ENCODE data around the gene MYH7B.

The MYH7B gene

DNA sequence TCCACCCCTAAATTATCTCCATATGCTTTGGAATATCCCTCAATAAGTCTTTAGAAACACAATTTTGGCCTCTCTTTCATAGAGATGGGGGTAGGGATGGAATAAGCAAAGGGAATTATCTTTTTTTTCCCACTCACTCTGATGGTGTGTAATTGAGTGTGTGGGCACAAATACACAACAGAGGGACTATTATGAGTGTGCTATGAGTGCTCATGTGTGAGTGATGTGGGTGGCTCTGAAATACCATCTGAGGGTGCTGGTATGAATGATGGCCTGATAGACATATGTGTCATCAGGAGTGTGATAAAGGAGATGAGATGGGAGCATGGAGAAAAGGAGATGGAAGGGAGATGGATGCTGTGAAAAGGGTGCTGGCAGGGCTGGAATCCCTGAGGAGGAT lies 35.6 kb upstream of the MYH7B start:
- H3K27ac ChIP-seq: no peak overlapping the region
- no peaks in the 10 kb centered on the region; the same call in 1 of the 2 replicates for H3K36me3 ChIP-seq
- DNase-seq: no peak

DNA sequence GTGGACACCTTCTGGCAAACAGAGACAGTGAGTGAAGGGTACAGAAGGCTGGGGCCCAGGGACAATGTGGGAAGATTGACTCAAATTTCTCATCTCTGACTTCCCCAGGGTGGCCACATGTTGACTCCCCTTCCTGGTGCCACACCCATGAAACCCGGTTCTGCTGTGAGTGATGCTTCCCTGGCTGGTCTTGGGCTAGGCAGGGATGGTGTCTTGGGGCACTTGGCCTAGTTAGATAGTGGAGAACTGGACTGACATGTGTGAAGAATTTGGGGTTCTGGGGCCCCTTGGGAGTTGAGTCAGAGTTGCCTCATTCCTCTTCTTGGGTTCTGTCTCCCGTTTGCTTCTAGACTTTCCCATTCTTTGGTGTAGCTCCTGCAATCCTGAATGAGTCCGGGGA lies 34.2 kb upstream of the MYH7B start:
- no peak for DNase-seq
- Histone ChIP-seq H3K4me3 (ENCODE audit: low read depth, low read length) (no peak overlapping the region), H3K27ac (no peak overlapping the region), H3K36me3 (no peaks in the 10 kb centered on the region; the same call in 1 of the 2 replicates), H3K9me3 (ENCODE audit: severe bottlenecking) (no peaks in the 10 kb centered on the region), H3K27me3 (ENCODE audit: insufficient read depth, low read depth, severe bottlenecking) (no peaks in the 10 kb centered on the region)
- TF ChIP-seq, protein P1, sequence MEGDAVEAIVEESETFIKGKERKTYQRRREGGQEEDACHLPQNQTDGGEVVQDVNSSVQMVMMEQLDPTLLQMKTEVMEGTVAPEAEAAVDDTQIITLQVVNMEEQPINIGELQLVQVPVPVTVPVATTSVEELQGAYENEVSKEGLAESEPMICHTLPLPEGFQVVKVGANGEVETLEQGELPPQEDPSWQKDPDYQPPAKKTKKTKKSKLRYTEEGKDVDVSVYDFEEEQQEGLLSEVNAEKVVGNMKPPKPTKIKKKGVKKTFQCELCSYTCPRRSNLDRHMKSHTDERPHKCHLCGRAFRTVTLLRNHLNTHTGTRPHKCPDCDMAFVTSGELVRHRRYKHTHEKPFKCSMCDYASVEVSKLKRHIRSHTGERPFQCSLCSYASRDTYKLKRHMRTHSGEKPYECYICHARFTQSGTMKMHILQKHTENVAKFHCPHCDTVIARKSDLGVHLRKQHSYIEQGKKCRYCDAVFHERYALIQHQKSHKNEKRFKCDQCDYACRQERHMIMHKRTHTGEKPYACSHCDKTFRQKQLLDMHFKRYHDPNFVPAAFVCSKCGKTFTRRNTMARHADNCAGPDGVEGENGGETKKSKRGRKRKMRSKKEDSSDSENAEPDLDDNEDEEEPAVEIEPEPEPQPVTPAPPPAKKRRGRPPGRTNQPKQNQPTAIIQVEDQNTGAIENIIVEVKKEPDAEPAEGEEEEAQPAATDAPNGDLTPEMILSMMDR (IDR thresholded peaks at IDR 0.05; ENCODE audit: low read depth, low read length): no peak

More for the DNA sequence above, 35.6 kb upstream of the MYH7B start:
- no peak overlapping the region for H3K4me3 ChIP-seq (ENCODE audit: low read depth, low read length)
- no peaks in the 10 kb centered on the region for H3K9me3 ChIP-seq (ENCODE audit: severe bottlenecking)
- no peaks in the 10 kb centered on the region for H3K27me3 ChIP-seq (ENCODE audit: insufficient read depth, low read depth, severe bottlenecking)
- TF ChIP-seq, protein P1 (IDR thresholded peaks at IDR 0.05; ENCODE audit: low read depth, low read length): no peak

DNA sequence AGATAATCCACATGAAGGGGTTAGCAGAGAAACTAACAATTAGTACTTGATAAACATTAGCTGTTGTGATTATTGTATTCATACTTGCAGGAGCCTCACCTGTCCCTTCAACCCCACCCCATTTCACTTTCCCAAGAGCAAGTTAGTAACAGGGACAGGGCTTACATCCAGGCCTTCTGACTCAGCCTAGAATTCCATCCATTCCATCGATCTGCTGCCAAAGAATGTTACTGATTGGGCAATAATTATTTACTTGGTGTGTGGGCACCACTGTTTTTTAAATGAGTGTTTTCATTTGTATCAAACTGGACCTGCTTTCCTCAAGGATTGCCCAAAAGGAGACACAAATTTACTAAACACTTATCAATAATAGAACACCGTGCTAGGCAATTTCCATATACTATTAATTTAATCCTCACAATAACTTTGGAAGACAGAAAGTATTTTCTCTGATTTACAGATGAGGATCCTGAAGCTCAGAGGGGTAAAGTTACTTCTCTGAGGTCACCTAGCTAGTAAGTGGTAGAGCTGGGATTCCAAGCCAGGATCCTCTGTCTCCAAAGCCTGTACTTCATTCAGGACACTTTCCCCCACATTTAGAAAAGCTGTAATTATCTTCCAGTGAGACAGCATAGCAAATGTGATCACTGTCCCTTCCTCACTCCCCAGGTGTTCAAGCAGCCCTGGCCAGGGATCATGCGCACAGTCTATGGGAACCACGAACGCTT lies 32.9 kb upstream of the MYH7B start:
- H3K27me3 ChIP-seq (ENCODE audit: insufficient read depth, low read depth, severe bottlenecking): no peaks in the 10 kb centered on the region
- no peak overlapping the region for H3K27ac ChIP-seq
- no peaks in the 10 kb centered on the region for H3K9me3 ChIP-seq (ENCODE audit: severe bottlenecking)
- TF ChIP-seq, protein P1 (IDR thresholded peaks at IDR 0.05; ENCODE audit: low read depth, low read length): no peak
- H3K36me3 ChIP-seq: peaks cover 5% of the 10 kb centered on the region
- H3K4me3 ChIP-seq (ENCODE audit: low read depth, low read length): no peak overlapping the region
- DNase-seq: no peak

DNA sequence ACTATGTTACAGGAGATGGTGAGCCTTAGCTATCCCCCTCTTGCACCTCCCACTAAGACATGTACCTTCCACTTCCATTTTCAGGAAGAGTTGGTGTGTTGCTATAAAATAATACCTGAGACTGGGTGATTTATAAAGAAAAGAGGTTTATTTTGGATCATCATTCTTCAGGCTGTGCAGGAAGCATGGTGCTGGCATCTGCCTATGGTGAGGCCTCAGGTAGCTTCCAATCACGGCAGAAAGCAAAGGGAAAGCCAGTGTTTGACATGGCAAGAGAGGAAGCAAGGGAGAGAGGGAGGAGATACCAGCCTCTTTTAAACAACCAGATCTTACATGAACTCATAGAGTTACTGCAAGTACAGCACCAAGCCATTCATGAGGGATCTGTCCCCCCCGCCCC lies 32.3 kb upstream of the MYH7B start:
- no peak for DNase-seq
- Histone ChIP-seq H3K4me3 (ENCODE audit: low read depth, low read length) (no peak overlapping the region), H3K27ac (no peak overlapping the region), H3K36me3 (peaks cover 5% of the 10 kb centered on the region), H3K9me3 (ENCODE audit: severe bottlenecking) (no peaks in the 10 kb centered on the region), H3K27me3 (ENCODE audit: insufficient read depth, low read depth, severe bottlenecking) (no peaks in the 10 kb centered on the region)
- TF ChIP-seq, protein P1 (IDR thresholded peaks at IDR 0.05; ENCODE audit: low read depth, low read length): no peak

DNA sequence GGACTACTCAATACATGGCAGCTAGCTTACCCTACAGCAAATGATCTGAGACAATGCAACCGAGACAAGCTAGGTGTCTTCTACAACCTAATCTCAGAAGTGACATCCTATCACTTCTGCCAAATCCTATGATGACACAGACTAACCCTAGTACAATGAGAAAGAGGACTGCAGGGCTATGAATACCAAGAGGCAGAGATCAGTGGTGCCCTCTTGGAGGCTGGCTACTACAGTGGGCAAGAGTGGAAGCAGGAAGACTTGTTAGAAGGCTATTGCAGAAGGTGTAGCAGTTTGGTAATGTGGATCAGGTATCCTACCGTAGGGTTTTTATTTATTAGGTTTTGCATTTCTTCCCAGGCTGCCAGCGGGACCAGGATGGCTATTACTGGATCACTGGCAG lies 30.3 kb upstream of the MYH7B start:
- no peak overlapping the region for H3K4me3 ChIP-seq (ENCODE audit: low read depth, low read length)
- no peaks in the 10 kb centered on the region for H3K27me3 ChIP-seq (ENCODE audit: insufficient read depth, low read depth, severe bottlenecking)
- no peak overlapping the region for H3K27ac ChIP-seq
- TF ChIP-seq, protein P1 (IDR thresholded peaks at IDR 0.05; ENCODE audit: low read depth, low read length): no peak
- H3K9me3 ChIP-seq (ENCODE audit: severe bottlenecking): no peaks in the 10 kb centered on the region
- no peak for DNase-seq
- peaks cover 22% of the 10 kb centered on the region for H3K36me3 ChIP-seq

DNA sequence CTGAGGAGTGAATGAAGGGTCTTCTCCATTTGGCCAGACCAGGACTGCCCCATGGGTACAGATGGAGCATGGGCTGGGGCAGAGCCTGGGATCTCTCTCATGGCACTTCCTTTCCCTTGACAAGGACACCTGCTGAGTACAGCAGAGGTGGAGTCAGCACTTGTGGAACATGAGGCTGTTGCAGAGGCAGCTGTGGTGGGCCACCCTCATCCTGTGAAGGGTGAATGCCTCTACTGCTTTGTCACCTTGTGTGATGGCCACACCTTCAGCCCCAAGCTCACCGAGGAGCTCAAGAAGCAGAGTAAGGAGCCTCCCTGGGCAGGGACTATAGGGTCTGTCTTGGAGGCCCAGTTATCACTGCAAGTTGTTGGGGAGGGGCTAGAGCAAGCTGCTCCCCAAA lies 29.7 kb upstream of the MYH7B start:
- TF ChIP-seq, protein P1 (IDR thresholded peaks at IDR 0.05; ENCODE audit: low read depth, low read length): no peak
- no peak for DNase-seq
- Histone ChIP-seq H3K27me3 (ENCODE audit: insufficient read depth, low read depth, severe bottlenecking) (no peaks in the 10 kb centered on the region), H3K27ac (no peak overlapping the region), H3K9me3 (ENCODE audit: severe bottlenecking) (no peaks in the 10 kb centered on the region), H3K36me3 (peaks cover 22% of the 10 kb centered on the region), H3K4me3 (ENCODE audit: low read depth, low read length) (no peak overlapping the region)

Measured in WERI-Rb-1 (cell line).